B cell (primary cell): ENCODE data around the gene CELF4. TPM values are rescaled to one million over a fixed set of nuclear protein-coding genes. Genes with fewer than 3 reads are reported as not detected.

Experiments
- ATAC-seq: fragments of 200-7000 bp; cut with Tn5 transposase; one replicate; pipeline ENCODE4 v1.10.0; 2021; ENCODE audit warnings: low read depth, mild to moderate bottlenecking, moderate number of reproducible peaks, moderate library complexity
- CTCF ChIA-PET: fragments of 350-600 bp; sonication (Branson Sonifier 250); formaldehyde crosslinking; loops from one replicate; lab custom pipeline; 2021; ENCODE audit warnings: antibody characterized with exemption, inconsistent platforms; lab: Charles Lee
- POLR2A ChIA-PET: fragments of 350-600 bp; sonication (Branson Sonifier 250); formaldehyde crosslinking; loops from one replicate; lab custom pipeline; 2021; ENCODE audit warnings: antibody characterized with exemption; lab: Charles Lee
- DNase-seq: peaks from one replicate; pipeline ENCODE4 v3.0.0; 2013
- H2AFZ ChIP-seq: 2 replicates; pipeline ENCODE4 v1.6.1; 2012; ENCODE audit warnings: mild to moderate bottlenecking, low read depth, low read length; ENCODE audit not compliant: insufficient read depth, poor library complexity, severe bottlenecking
- H3K27ac ChIP-seq, 2 donors: 1 replicate in 1 of 2; 2 replicates in 1 of 2; pipeline ENCODE4 v1.5.1; 2012 to 2013; ENCODE audit warnings: low read length in 2 of 2, mild to moderate bottlenecking in 2 of 2, moderate library complexity in 1 of 2
- H3K27me3 ChIP-seq, 4 experiments: fragments of 200-600 bp in 1 of 4; sonication (generic) in 1 of 4; replicated peaks in 1 of 4; 1 replicate in 2 of 4; 2 replicates in 2 of 4; pipeline versions ENCODE4 v1.6.1 to v1.7.0; 2013 to 2016; ENCODE audit warnings: low read length in 3 of 4, mild to moderate bottlenecking in 2 of 4, mixed read lengths in 1 of 4, moderate library complexity in 1 of 4; ENCODE audit not compliant: insufficient read depth in 4 of 4, control insufficient read depth in 3 of 4; ENCODE audit errors: control extremely low read depth in 1 of 4
- H3K36me3 ChIP-seq, 2 experiments: replicated peaks in 1 of 2; 1 replicate in 1 of 2; 2 replicates in 1 of 2; pipeline versions ENCODE4 v1.6.1 to v1.7.1; 2013; ENCODE audit warnings: low read length in 1 of 2; ENCODE audit not compliant: insufficient read depth in 2 of 2, control insufficient read depth in 1 of 2; ENCODE audit errors: control extremely low read depth in 1 of 2, extremely low read depth in 1 of 2
- H3K4me1 ChIP-seq, 2 donors: fragments of 200-600 bp in 1 of 2; sonication (generic) in 1 of 2; 1 replicate in 1 of 2; 2 replicates in 1 of 2; pipeline versions ENCODE4 v1.5.1 to v1.6.1; 2013 to 2017; ENCODE audit warnings: low read length in 2 of 2; ENCODE audit not compliant: control insufficient read depth in 2 of 2, insufficient read depth in 2 of 2
- H3K4me2 ChIP-seq: replicated peaks from 2 replicates; pipeline ENCODE3; 2012; ENCODE audit warnings: mild to moderate bottlenecking, low read depth, low read length; ENCODE audit not compliant: poor library complexity, severe bottlenecking
- H3K4me3 ChIP-seq, 5 experiments: fragments of 200-600 bp in 1 of 5; sonication (generic) in 1 of 5; 1 replicate in 3 of 5; 2 replicates in 2 of 5; pipeline versions ENCODE4 v1.5.1 to v1.7.0; 2011 to 2016; ENCODE audit warnings: low read length in 4 of 5, mild to moderate bottlenecking in 4 of 5, low read depth in 2 of 5, control low read depth in 1 of 5, moderate library complexity in 1 of 5; ENCODE audit not compliant: insufficient read depth in 1 of 5; ENCODE audit errors: control extremely low read depth in 1 of 5, extremely low read depth in 1 of 5
- H3K79me2 ChIP-seq: fragments of 200-600 bp; sonication (generic); one replicate; pipeline ENCODE4 v1.6.0; 2016; ENCODE audit warnings: low read length; ENCODE audit not compliant: control insufficient read depth, insufficient read depth
- H3K9ac ChIP-seq: fragments of 200-600 bp; sonication (generic); 2 replicates; pipeline ENCODE4 v1.6.1; 2017; ENCODE audit warnings: mild to moderate bottlenecking, low read length, moderate library complexity
- H3K9me3 ChIP-seq, 3 donors: one replicate each; pipeline versions ENCODE4 v1.6.1 to v1.7.1; 2013; ENCODE audit warnings: low read length in 2 of 3; ENCODE audit not compliant: control insufficient read depth in 2 of 3, insufficient read depth in 1 of 3; ENCODE audit errors: control extremely low read depth in 1 of 3
- H4K20me1 ChIP-seq: 2 replicates; pipeline ENCODE4 v1.6.0; 2012; ENCODE audit warnings: mild to moderate bottlenecking, low read length; ENCODE audit not compliant: insufficient read depth, control insufficient read depth, poor library complexity, severe bottlenecking
- H3K27ac Mint-ChIP-seq: one replicate; pipeline ENCODE4 v1.8.0; 2021; ENCODE audit warnings: mixed read lengths
- H3K27me3 Mint-ChIP-seq: one replicate; pipeline ENCODE4 v1.8.0; 2021; ENCODE audit warnings: mixed read lengths
- H3K4me1 Mint-ChIP-seq: one replicate; pipeline ENCODE4 v1.8.0; 2021; ENCODE audit warnings: mixed read lengths
- H3K4me3 Mint-ChIP-seq: one replicate; pipeline ENCODE4 v1.8.0; 2021; ENCODE audit warnings: mixed read lengths
- H3K9me3 Mint-ChIP-seq: one replicate; pipeline ENCODE4 v1.8.0; 2022; ENCODE audit warnings: mixed read lengths; ENCODE audit not compliant: insufficient read depth
- CTCF ChIP-seq: fragments of 200-600 bp; IDR thresholded peaks from one replicate; pipeline ENCODE4 v1.8.0; 2022; ENCODE audit warnings: antibody characterized with exemption, mild to moderate bottlenecking
- EZH2 ChIP-seq: IDR thresholded peaks from 2 replicates; pipeline ENCODE4 v1.6.1; 2012; ENCODE audit warnings: borderline replicate concordance, low read depth, mild to moderate bottlenecking, moderate library complexity, low read length; ENCODE audit not compliant: insufficient read depth, poor library complexity, severe bottlenecking
- WGBS: methylation state at CpG from one replicate; pipeline ENCODE4 v1.1.5; 2013; ENCODE audit warnings: missing lambda C conversion rate; ENCODE audit not compliant: insufficient coverage; 5-methylcytosine and 5-hydroxymethylcytosine counted together
- intact Hi-C: fragments of 100-400 bp; cut with micrococcal nuclease; formaldehyde crosslinking; loops from one replicate; pipeline ENCODE4 v1.10.0; 2022
- polyA plus RNA-seq: library from polyadenylated mRNA; depleted of rRNA; stranded (reverse); fragments of >200 nt; gene quantifications from 2 replicates; pipeline ENCODE4 v1.2.3, GENCODE V29; 2012
- total RNA-seq, 2 donors: library from RNA; stranded (reverse); fragments of 120-200 nt in 1 of 2; gene quantifications; 1 replicate in 1 of 2; 2 replicates in 1 of 2; pipeline versions ENCODE4 v1.2.3 to v1.2.4, GENCODE V29; 2013 to 2022

Gene CELF4
- total and polyA plus RNA-seq, 2 donors (not counting 1 experiment from before 2014, with no cell fraction given): not detected

- H3K27me3 Mint-ChIP-seq: peaks cover 3% of the 10 kb centered on the region
- CTCF ChIA-PET: no interaction called here
- no peak overlapping the region for H3K4me3 ChIP-seq
- H3K9me3 ChIP-seq: no peaks in the 10 kb centered on the region
- no peak overlapping the region for H3K4me3 Mint-ChIP-seq
- H3K79me2 ChIP-seq: no peaks in the 10 kb centered on the region
- no peak overlapping the region for H3K27ac Mint-ChIP-seq
- intact Hi-C loops: no loop called here
- H3K9ac ChIP-seq: no peak overlapping the region
- no peak overlapping the region for H2AFZ ChIP-seq
- H3K4me2 ChIP-seq: no peak overlapping the region
- H3K27ac ChIP-seq: no peak overlapping the region
- no peaks in the 10 kb centered on the region for H3K4me1 Mint-ChIP-seq
- DNase-seq (no peak), ATAC-seq (no peak)
- 0% methylated on average over 1 of the region's 3 CpGs for WGBS
- no peaks in the 10 kb centered on the region for H3K4me1 ChIP-seq
- no peaks in the 10 kb centered on the region for H3K9me3 Mint-ChIP-seq
- H3K27me3 ChIP-seq: no peaks in the 10 kb centered on the region
- POLR2A ChIA-PET: no interaction called here
- TF ChIP-seq EZH2 (no peak), CTCF (no peak)
- H4K20me1 ChIP-seq: no peaks in the 10 kb centered on the region
- H3K36me3 ChIP-seq: no peaks in the 10 kb centered on the region
These were observed 272.2 kb downstream of the CELF4 start for GRCh38 chr18:37293359-37293758.

DNA sequence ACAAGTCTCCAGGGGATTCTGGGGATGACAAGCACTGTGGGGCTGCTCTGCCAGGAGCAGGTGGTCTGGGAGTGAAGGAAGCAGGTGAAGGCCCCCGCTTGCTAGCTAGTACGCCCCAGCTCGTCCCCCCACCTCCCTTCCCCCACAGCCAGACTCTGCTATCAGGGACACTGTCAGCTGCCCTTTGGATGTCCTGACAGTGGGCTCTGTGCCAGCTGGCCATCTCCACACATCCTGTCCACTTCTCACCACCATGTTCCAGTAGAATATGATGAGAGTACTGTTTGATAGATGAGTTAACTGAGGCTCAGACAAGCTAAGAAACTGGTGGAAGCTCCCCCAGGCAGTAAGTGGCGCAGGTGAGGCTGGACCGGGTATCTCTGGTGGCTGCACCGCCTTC lies 276.2 kb downstream of the CELF4 start:
- Histone ChIP-seq H3K4me3 (no peak overlapping the region), H3K9ac (no peak overlapping the region), H3K27ac (no peak overlapping the region), H3K27me3 (no peaks in the 10 kb centered on the region), H3K79me2 (no peaks in the 10 kb centered on the region), H3K9me3 (peaks cover 0 to 9% (median 0%) of the 10 kb centered on the region in 3 donors), H2AFZ (no peak overlapping the region), H3K4me2 (no peak overlapping the region), H3K4me1 (no peaks in the 10 kb centered on the region), H3K36me3 (no peaks in the 10 kb centered on the region), H4K20me1 (no peaks in the 10 kb centered on the region)
- POLR2A ChIA-PET: no interaction called here
- 92% methylated on average over 3 of the region's 6 CpGs for WGBS
- CTCF ChIA-PET: interaction anchor here (1.5 kb wide), 1 partner anchor 53 kb away, joined by 3 read pairs; no protein-coding TSS in a partner anchor
- TF ChIP-seq EZH2: no peak
- no peak for TF ChIP-seq CTCF
- Mint-ChIP-seq H3K27ac (no peak overlapping the region), H3K27me3 (peaks cover 3% of the 10 kb centered on the region), H3K9me3 (no peaks in the 10 kb centered on the region), H3K4me3 (no peak overlapping the region), H3K4me1 (no peaks in the 10 kb centered on the region)
- ATAC-seq (no peak), DNase-seq (no peak)
- intact Hi-C loops: no loop called here
